ENCODE measurements around the gene ERC2. TPM values are rescaled to one million over a fixed set of nuclear protein-coding genes. Genes with fewer than 3 reads are reported as not detected.

The ERC2 gene
- polyA plus RNA-seq, 2 of the 4 experiments (the other 2 are of a cell fraction), result 0.16 TPM; not detected in 1

DNA sequence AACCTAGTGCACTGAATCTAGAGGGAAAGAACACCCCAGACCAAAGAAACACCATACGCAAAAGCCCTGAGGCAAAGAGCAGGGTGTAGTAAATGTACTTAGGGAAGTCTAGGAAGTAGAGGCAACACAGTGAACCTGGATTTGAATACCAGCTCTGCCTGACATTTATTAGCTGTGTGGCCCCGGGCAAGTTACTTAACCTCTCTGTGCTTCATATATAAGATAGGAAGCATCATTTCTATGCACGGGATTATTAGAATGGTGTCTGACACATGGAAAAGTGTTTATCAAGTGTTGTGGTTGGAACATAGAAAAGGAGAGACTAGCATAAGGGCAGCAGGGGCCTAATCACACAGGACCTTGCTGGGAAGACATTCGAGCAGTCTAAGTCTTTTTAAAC, 132.2 kb downstream of the ERC2 start (continued):
- TF ChIP-seq, protein P1, sequence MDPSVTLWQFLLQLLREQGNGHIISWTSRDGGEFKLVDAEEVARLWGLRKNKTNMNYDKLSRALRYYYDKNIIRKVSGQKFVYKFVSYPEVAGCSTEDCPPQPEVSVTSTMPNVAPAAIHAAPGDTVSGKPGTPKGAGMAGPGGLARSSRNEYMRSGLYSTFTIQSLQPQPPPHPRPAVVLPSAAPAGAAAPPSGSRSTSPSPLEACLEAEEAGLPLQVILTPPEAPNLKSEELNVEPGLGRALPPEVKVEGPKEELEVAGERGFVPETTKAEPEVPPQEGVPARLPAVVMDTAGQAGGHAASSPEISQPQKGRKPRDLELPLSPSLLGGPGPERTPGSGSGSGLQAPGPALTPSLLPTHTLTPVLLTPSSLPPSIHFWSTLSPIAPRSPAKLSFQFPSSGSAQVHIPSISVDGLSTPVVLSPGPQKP (IDR thresholded peaks at IDR 0.05; ENCODE audit: low read depth, low read length), result no peak
- no peak for TF ChIP-seq MAFK (IDR thresholded peaks at IDR 0.05; ENCODE audit: partially characterized antibody)
- TF ChIP-seq CBX2 (IDR thresholded peaks at IDR 0.05; ENCODE audit: borderline replicate concordance, low read depth), result no peak
- no peak for TF ChIP-seq FOXS1 (CRISPR knock-in tag; IDR thresholded peaks at IDR 0.05)

DNA sequence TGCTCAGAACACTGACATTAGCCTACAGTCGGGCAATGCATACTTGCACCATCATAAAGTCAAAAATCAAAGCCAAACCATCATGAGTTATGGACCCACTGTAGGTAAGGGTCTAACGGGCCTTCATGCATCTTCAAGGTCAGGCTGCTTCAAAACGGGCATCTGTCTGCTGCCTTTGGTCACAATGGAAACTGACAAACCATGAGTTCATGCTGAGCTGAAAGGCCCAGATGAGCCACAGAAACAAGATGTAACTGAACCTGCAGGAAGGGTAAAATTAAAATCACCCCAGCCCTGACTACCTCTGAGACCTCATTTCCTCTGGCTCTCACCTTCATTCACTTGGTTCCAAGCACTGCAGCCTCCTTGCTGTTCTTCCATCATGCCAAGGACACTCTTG, 143.8 kb downstream of the ERC2 start:
- CTCF ChIA-PET, result no interaction called here
- no peak overlapping the region for H3K4me3 ChIP-seq
- POLR2A ChIA-PET, result no interaction called here
- TF ChIP-seq POLR2A (IDR thresholded peaks at IDR 0.05; ENCODE audit: low read length) (no peak), KDM1A (IDR thresholded peaks at IDR 0.05; ENCODE audit: low read depth) (no peak), KDM5A (IDR thresholded peaks at IDR 0.05) (no peak), RARB (CRISPR knock-in tag; IDR thresholded peaks at IDR 0.05) (no peak), FOSB (CRISPR knock-in tag; IDR thresholded peaks at IDR 0.05) (no peak), NR3C1 (IDR thresholded peaks at IDR 0.05) (no peak), JUNB (IDR thresholded peaks at IDR 0.05) (no peak)
- TF ChIP-seq, protein P2, sequence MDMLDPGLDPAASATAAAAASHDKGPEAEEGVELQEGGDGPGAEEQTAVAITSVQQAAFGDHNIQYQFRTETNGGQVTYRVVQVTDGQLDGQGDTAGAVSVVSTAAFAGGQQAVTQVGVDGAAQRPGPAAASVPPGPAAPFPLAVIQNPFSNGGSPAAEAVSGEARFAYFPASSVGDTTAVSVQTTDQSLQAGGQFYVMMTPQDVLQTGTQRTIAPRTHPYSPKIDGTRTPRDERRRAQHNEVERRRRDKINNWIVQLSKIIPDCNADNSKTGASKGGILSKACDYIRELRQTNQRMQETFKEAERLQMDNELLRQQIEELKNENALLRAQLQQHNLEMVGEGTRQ (IDR thresholded peaks at IDR 0.05), result no peak
- TF ChIP-seq, protein P3, sequence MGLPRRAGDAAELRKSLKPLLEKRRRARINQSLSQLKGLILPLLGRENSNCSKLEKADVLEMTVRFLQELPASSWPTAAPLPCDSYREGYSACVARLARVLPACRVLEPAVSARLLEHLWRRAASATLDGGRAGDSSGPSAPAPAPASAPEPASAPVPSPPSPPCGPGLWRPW (IDR thresholded peaks at IDR 0.05), result no peak
- TF ChIP-seq, protein P4, sequence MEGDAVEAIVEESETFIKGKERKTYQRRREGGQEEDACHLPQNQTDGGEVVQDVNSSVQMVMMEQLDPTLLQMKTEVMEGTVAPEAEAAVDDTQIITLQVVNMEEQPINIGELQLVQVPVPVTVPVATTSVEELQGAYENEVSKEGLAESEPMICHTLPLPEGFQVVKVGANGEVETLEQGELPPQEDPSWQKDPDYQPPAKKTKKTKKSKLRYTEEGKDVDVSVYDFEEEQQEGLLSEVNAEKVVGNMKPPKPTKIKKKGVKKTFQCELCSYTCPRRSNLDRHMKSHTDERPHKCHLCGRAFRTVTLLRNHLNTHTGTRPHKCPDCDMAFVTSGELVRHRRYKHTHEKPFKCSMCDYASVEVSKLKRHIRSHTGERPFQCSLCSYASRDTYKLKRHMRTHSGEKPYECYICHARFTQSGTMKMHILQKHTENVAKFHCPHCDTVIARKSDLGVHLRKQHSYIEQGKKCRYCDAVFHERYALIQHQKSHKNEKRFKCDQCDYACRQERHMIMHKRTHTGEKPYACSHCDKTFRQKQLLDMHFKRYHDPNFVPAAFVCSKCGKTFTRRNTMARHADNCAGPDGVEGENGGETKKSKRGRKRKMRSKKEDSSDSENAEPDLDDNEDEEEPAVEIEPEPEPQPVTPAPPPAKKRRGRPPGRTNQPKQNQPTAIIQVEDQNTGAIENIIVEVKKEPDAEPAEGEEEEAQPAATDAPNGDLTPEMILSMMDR (IDR thresholded peaks at IDR 0.05), result no peak
- H3K9me3 ChIP-seq, result no peaks in the 10 kb centered on the region
- no peaks in the 10 kb centered on the region for H3K4me1 ChIP-seq
- ATAC-seq, result no peak
- 3% methylated on average over 3 of the region's 3 CpGs for WGBS (ENCODE audit: missing lambda C conversion rate)
- DNase-seq (ENCODE audit: low read depth in 1 of 2, low spot score in 1 of 2), result no peak
- H3K4me2 ChIP-seq, result no peak overlapping the region
- H3K27ac ChIP-seq, result no peak overlapping the region
- FAIRE-seq, result no peak

DNA sequence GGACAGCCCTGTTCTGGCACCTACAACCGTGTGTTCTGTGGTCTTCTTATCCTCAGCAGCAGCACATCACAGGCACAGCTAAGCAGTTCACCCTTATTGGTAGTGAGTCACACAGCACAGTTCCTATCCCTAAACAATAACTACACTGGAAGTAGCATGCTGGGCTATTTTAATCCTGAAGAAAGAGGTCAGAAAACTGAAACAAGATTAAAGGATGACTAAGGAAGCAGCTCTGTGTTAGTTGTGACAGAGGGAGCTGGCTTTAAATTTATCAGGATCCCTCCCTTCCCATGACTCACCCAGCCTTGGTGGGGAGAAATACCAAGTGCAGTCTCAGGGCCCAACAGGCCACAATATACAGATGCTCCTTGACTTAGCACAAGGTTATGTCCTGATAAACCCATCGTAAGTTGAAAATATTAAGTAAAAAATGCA, 144.3 kb downstream of the ERC2 start:
- DNase-seq (ENCODE audit: low read depth in 1 of 2, low spot score in 1 of 2), result no peak
- CTCF ChIA-PET, result no interaction called here

More for the DNA sequence above, 144.3 kb downstream of the ERC2 start:
- H3K4me2 ChIP-seq, result no peak overlapping the region
- no peaks in the 10 kb centered on the region for H3K9me3 ChIP-seq
- no peak overlapping the region for H3K27ac ChIP-seq
- POLR2A ChIA-PET, result no interaction called here
- no peak for ATAC-seq
- FAIRE-seq, result no peak
- H3K4me1 ChIP-seq, result no peaks in the 10 kb centered on the region
- TF ChIP-seq RNF2 (IDR thresholded peaks at IDR 0.05; ENCODE audit: borderline replicate concordance, low read depth) (no peak), ZNF302 (CRISPR knock-in tag; IDR thresholded peaks at IDR 0.05) (no peak), MAZ (IDR thresholded peaks at IDR 0.05; ENCODE audit: borderline replicate concordance, low read depth, low read length) (no peak), CEBPB (IDR thresholded peaks at IDR 0.05) (no peak), BHLHE40 (IDR thresholded peaks at IDR 0.05; ENCODE audit: low read depth, low read length) (no peak), TP53 (CRISPR knock-in tag; IDR thresholded peaks at IDR 0.05) (no peak)
- TF ChIP-seq, protein P4 (IDR thresholded peaks at IDR 0.05), result no peak
- WGBS (ENCODE audit: missing lambda C conversion rate), result 17% methylated on average over 2 of the region's 2 CpGs
- H3K4me3 ChIP-seq, result no peak overlapping the region
